Measurements from ENCODE around the gene ZNRF3.

- TF ChIP-seq CTCF (IDR thresholded peaks at IDR 0.05; ENCODE audit: poor library complexity, severe bottlenecking) (no peak), SMC3 (conservative IDR thresholded peaks at IDR 0.05; ENCODE audit: poor library complexity) (no peak), POLR2AphosphoS5 (IDR thresholded peaks at IDR 0.05) (no peak), TAF1 (IDR thresholded peaks at IDR 0.05; ENCODE audit: low read depth) (no peak)
Observed at GRCh38 chr22:29029202-29030000, 146.0 kb downstream of the ZNRF3 start.
